GM12865 (cell line): Measurements from ENCODE around the gene WDR47.
A peak's percentile ranks its signal among the peaks of the same experiment; 100 is the strongest.

Experiments
- DNase-seq: peaks from one replicate; pipeline ENCODE4 v3.0.0; 2010; ENCODE audit warnings: low read depth
- H3K4me3 ChIP-seq: 2 replicates; pipeline ENCODE4 v1.5.1; 2011; ENCODE audit warnings: mild to moderate bottlenecking, low read depth, low read length, control low read depth
- CTCF ChIP-seq: IDR thresholded peaks from 2 replicates; pipeline ENCODE4 v1.5.1; 2011; ENCODE audit warnings: low read length, control low read depth, low read depth, inconsistent platforms; ENCODE audit not compliant: insufficient read depth; ENCODE audit errors: missing control alignments

Gene WDR47

GRCh38 chr1:109050228-109050995 is 8.5 kb upstream of the WDR47 start:
- TF ChIP-seq CTCF: no peak
- no peak for DNase-seq
- no peak overlapping the region for H3K4me3 ChIP-seq

GRCh38 chr1:109048335-109048734 is 6.4 kb upstream of the WDR47 start:
- no peak for DNase-seq
- TF ChIP-seq CTCF: no peak

GRCh38 chr1:109047339-109047738 is 5.4 kb upstream of the WDR47 start:
- no peak for DNase-seq
- no peak overlapping the region for H3K4me3 ChIP-seq
- TF ChIP-seq CTCF: no peak

More at GRCh38 chr1:109048335-109048734, 6.4 kb upstream of the WDR47 start:
- no peak overlapping the region for H3K4me3 ChIP-seq

- DNase-seq: no peak
- no peak for TF ChIP-seq CTCF
Measured at GRCh38 chr1:109046671-109047070, 4.8 kb upstream of the WDR47 start.

GRCh38 chr1:109045595-109045994 is 3.7 kb upstream of the WDR47 start:
- no peak for DNase-seq
- TF ChIP-seq CTCF: no peak
- H3K4me3 ChIP-seq: no peak overlapping the region

More at GRCh38 chr1:109046671-109047070, 4.8 kb upstream of the WDR47 start:
- H3K4me3 ChIP-seq: no peak overlapping the region

GRCh38 chr1:109040989-109041620 is 797 bp downstream of the WDR47 start:
- no peak for TF ChIP-seq CTCF
- DNase-seq: peak; percentile 33
- H3K4me3 ChIP-seq: peak overlapping the region; percentile 99

GRCh38 chr1:109040627-109040988 is 1.3 kb downstream of the WDR47 start:
- peak overlapping the region; percentile 99 for H3K4me3 ChIP-seq
- TF ChIP-seq CTCF: no peak
- DNase-seq: no peak
